ENCODE results near the gene CDCA8. TPM values are rescaled to one million over a fixed set of nuclear protein-coding genes. Genes with fewer than 3 reads are reported as not detected.

Gene CDCA8
- total and polyA plus RNA-seq, 5 donors = 0.25 to 1.1 (median 0.53) TPM; not detected in 1

DNA sequence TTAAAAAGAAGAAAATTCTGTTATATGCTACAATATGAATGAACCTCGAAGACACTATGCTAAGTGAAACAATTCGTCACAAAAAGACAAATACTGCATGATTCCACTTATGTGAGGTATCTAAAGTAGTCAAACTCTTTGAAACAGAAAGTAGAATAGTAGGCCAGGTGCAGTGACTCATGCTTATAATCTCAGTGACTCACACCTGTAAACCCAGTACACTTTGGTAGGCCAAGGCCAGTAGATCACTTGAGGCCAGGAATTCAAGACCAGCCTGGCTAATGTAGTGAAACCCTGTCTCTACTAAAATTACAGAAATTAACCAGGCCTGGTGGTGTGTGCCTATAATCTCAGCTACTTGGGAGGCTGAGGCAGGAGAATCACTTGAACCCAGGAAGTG lies 46.9 kb downstream of the CDCA8 start:
- intact Hi-C loops (cut with DNase I) = no loop called here
- WGBS = 93% methylated on average over 2 of the region's 2 CpGs
- Histone ChIP-seq H3K27me3 (ENCODE audit: control insufficient read depth, insufficient read depth) (no peaks in the 10 kb centered on the region), H3K27ac (ENCODE audit: low read length) (no peak overlapping the region), H3K4me1 (ENCODE audit: control insufficient read depth, insufficient read depth, low read length) (no peaks in the 10 kb centered on the region), H3K9me3 (ENCODE audit: control insufficient read depth, low read length) (no peaks in the 10 kb centered on the region), H3K4me3 (ENCODE audit: low read length) (no peak overlapping the region)
- DNase-seq (no peak), ATAC-seq (no peak)

DNA sequence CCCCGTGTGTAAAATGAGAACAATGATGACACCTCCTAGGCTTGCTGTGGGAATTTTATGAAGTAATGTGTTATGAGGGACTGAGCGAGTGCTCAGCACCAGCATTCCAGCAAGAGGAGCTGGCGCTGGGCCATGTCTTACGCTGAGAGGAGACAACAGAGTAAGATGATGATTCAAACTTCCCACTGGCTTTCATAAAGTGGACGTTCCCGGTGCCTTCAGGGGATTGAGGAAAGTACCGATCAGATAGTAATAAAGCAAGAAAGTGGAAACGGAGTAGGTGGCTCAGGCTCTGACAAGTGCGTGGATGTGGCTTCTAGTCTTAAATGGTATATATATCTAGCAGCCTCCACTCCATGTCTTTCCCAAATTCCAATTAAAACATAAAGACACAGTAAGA lies 48.8 kb downstream of the CDCA8 start:
- H3K27me3 ChIP-seq (ENCODE audit: control insufficient read depth, insufficient read depth) = no peaks in the 10 kb centered on the region
- intact Hi-C loops (cut with DNase I) = no loop called here
- no peak overlapping the region for H3K27ac ChIP-seq (ENCODE audit: low read length)
- no peaks in the 10 kb centered on the region for H3K9me3 ChIP-seq (ENCODE audit: control insufficient read depth, low read length)
- no peaks in the 10 kb centered on the region for H3K4me1 ChIP-seq (ENCODE audit: control insufficient read depth, insufficient read depth, low read length)
- 50% methylated on average over 9 of the region's 9 CpGs for WGBS
- no peak overlapping the region for H3K4me3 ChIP-seq (ENCODE audit: low read length)
- DNase-seq = no peak
- ATAC-seq = no peak

DNA sequence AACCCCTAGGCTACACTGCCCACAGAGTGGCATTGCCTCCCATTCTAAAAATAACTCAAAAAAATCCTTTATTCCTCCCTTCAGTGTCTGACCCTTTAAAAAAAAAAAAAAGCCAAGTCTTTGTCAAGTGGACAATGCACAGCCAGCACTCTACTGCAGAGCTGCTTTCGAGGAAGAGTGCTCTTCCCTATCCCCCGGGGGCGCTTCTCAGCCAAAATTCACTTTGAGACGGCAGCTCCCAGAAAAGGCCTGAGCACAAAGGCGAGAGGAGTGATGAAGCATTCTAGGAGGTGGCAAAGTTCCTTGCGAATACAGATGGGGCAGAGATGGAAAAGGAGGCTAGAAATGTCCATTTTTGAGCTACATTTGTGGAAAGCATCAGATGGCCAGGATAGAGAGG lies 49.3 kb downstream of the CDCA8 start:
- no peaks in the 10 kb centered on the region for H3K27me3 ChIP-seq (ENCODE audit: control insufficient read depth, insufficient read depth)
- H3K4me3 ChIP-seq (ENCODE audit: low read length) = no peak overlapping the region
- intact Hi-C loops (cut with DNase I) = no loop called here
- H3K9me3 ChIP-seq (ENCODE audit: control insufficient read depth, low read length) = no peaks in the 10 kb centered on the region
- DNase-seq = no peak
- H3K27ac ChIP-seq (ENCODE audit: low read length) = no peak overlapping the region
- 29% methylated on average over 6 of the region's 6 CpGs for WGBS
- ATAC-seq = no peak
- H3K4me1 ChIP-seq (ENCODE audit: control insufficient read depth, insufficient read depth, low read length) = no peaks in the 10 kb centered on the region

DNA sequence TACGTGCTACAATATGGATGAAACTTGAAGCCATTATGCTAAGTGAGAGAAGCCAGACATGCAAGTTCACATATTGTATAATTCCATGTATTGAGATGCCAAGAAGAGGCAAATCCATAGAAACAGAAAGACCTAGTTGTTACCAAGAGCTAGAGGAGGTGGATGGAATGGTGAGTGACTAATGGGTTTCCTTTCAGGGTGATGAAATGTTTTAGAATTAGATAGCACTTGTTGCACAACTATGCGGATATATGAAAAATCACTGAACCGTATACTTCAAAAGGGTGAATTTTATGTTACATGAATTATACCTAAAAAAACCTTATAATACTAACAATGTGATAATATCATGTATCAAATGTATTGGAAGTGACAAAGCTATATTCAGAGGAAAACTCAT lies 54.5 kb downstream of the CDCA8 start:
- ATAC-seq = no peak
- Histone ChIP-seq H3K4me3 (ENCODE audit: low read length) (no peak overlapping the region), H3K4me1 (ENCODE audit: control insufficient read depth, insufficient read depth, low read length) (no peaks in the 10 kb centered on the region), H3K27me3 (ENCODE audit: control insufficient read depth, insufficient read depth) (peaks cover 2% of the 10 kb centered on the region), H3K9me3 (ENCODE audit: control insufficient read depth, low read length) (peaks cover 2% of the 10 kb centered on the region), H3K27ac (ENCODE audit: low read length) (no peak overlapping the region)
- 89% methylated on average over 3 of the region's 3 CpGs for WGBS
- intact Hi-C loops (cut with DNase I) = no loop called here
- no peak for DNase-seq

DNA sequence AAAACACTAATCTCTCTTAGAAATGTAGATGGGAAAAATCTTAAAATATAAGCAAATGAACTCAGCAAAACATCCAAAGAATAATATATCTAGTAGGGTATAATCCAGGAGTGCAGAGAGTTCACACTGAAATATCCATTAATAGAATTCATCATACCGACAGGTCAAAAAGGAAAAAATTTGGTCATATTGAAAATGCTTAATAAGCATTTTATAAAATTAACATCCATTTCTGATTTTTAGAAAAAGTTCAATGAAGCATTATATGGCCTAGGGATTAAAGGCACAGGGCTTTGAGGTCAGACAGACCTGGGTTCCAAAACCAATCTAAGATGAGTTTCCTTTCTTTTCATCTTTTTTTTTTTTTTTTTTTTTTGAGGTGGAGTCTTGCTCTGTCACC lies 56.2 kb downstream of the CDCA8 start:
- ATAC-seq (no peak), DNase-seq (no peak)
- Histone ChIP-seq H3K4me3 (ENCODE audit: low read length) (no peak overlapping the region), H3K9me3 (ENCODE audit: control insufficient read depth, low read length) (peaks cover 2% of the 10 kb centered on the region), H3K27ac (ENCODE audit: low read length) (no peak overlapping the region), H3K27me3 (ENCODE audit: control insufficient read depth, insufficient read depth) (peaks cover 2% of the 10 kb centered on the region), H3K4me1 (ENCODE audit: control insufficient read depth, insufficient read depth, low read length) (no peaks in the 10 kb centered on the region)
- WGBS = 90% methylated on average over 1 of the region's 1 CpG
- intact Hi-C loops (cut with DNase I) = no loop called here

DNA sequence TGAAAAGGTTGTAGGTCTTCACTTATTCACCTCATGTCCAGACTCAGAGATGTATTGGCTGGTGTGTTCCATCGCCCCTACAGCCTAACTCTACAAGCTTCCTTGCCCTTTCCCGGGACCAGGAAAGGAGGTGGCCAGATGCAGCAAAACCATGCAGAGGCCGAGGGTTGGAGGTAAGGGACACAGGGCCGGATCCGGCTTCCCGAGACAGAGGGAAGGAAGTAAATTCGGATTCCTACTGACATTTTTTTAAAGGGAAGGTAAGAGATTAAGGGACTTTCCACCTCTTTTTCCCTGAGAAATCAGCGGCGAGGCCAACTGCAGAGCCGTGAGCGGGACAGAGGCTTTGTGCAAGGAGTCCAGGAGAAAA lies 59.9 kb downstream of the CDCA8 start:
- DNase-seq (no peak), ATAC-seq (no peak)
- H3K27me3 ChIP-seq (ENCODE audit: control insufficient read depth, insufficient read depth) = peaks cover 2% of the 10 kb centered on the region
- no peak overlapping the region for H3K27ac ChIP-seq (ENCODE audit: low read length)
- WGBS = 26% methylated on average over 11 of the region's 11 CpGs
- peak overlapping the region; percentile 12 for H3K4me3 ChIP-seq (ENCODE audit: low read length)
- no peaks in the 10 kb centered on the region for H3K4me1 ChIP-seq (ENCODE audit: control insufficient read depth, insufficient read depth, low read length)
- intact Hi-C loops (cut with DNase I) = no loop called here
- peaks cover 1% of the 10 kb centered on the region for H3K9me3 ChIP-seq (ENCODE audit: control insufficient read depth, low read length)

DNA sequence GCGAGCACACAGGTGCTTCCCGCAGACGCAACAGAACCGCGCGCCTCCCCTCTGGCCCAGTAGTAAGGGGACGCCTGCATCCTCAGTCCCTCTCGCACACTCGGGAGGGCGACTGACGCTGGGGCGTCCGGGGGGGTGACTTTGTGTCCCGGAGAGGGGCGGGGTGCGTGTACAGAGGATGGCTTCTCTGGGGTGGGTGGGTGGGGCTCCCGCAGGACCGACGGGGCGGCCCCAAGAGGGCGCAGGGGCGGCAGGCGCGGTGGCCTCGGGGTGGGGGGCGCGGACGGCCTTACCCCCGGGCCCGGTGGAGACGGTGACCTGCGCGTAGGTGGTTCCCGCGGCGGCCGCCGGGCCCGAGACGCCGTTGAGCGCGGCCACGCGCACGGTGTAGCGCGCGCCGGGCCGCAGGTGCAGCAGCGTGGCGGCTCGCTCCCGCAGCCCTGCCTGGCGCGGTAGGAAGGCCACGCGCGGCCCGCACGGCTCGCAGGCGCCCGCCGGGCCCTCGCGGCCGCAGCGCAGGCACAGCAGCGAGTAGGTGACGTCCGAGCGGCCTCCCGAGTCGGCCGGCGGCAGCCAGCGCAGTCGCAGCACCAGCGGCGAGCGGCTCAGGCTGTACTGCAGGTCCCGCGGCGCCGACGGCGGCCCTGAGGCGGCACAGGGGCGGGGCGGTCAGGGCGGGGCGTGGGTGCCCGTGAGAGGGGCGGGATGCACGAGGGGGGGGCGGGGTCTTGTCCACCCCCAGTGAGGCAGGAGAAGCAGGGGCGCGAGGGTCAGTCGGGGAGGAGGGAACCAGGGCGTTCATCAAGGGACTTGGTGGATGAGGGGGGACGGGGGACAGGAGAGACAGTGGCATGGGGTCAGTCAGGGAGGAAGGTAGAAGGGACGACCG lies 60.5 kb downstream of the CDCA8 start:
- H3K27ac ChIP-seq (ENCODE audit: low read length) = no peak overlapping the region
- intact Hi-C loops (cut with DNase I) = no loop called here
- peak overlapping the region; percentile 37 for H3K4me3 ChIP-seq (ENCODE audit: low read length)
- H3K4me1 ChIP-seq (ENCODE audit: control insufficient read depth, insufficient read depth, low read length) = no peaks in the 10 kb centered on the region
- DNase-seq = peak in 1 of 3 donors; percentile 56
- H3K9me3 ChIP-seq (ENCODE audit: control insufficient read depth, low read length) = no peaks in the 10 kb centered on the region
- WGBS = 3% methylated on average over 105 of the region's 105 CpGs
- peaks cover 2% of the 10 kb centered on the region for H3K27me3 ChIP-seq (ENCODE audit: control insufficient read depth, insufficient read depth)
- no peak for ATAC-seq

DNA sequence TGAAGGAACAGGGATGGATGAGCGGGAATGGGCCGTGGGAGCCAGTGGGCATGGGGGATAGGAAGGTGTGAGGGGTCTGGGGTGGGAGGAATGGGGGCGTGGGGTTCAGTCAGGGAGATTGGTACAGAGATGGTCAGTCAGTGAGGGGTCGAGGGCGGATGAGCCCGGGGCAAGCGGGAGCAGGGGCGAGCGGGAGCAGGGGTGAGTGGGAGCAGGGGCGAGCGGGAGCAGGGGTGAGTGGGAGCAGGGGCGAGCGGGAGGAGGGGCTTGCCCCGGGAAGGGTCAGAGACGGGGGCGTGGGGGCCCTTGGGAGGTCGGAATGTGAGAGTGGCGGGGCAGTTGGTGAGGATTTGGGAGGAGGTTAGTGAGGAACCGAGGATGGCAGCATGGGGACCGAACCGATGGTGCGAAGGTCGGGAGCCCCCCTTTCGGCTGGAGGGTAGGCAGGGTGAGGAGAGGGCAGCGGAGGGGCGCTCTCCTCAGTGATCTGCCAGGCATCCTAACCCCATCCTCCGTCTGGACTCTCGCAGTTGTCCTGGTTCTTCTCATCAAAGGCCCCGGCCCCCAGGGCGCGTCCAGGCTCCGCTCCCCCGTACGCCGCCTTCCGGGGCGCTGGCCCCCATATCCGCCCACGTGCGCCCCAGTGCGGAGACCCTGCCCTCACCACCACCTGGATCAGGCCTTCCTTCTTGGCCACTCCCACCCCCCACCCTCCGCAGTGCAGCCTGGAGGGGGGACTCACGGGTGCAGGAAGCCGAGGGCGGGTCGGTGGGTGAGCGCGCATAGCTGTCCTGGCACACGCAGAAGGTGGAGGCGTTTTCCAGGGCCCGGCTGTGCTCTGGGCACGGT lies 61.4 kb downstream of the CDCA8 start:
- ATAC-seq = peak in 1 of 2 donors; percentile 43
- intact Hi-C loops (cut with DNase I) = no loop called here
- 5% methylated on average over 52 of the region's 52 CpGs for WGBS
- Histone ChIP-seq H3K4me3 (ENCODE audit: low read length) (no peak overlapping the region), H3K4me1 (ENCODE audit: control insufficient read depth, insufficient read depth, low read length) (no peaks in the 10 kb centered on the region), H3K9me3 (ENCODE audit: control insufficient read depth, low read length) (no peaks in the 10 kb centered on the region), H3K27ac (ENCODE audit: low read length) (no peak overlapping the region), H3K27me3 (ENCODE audit: control insufficient read depth, insufficient read depth) (peaks cover 2% of the 10 kb centered on the region)
- no peak for DNase-seq

DNA sequence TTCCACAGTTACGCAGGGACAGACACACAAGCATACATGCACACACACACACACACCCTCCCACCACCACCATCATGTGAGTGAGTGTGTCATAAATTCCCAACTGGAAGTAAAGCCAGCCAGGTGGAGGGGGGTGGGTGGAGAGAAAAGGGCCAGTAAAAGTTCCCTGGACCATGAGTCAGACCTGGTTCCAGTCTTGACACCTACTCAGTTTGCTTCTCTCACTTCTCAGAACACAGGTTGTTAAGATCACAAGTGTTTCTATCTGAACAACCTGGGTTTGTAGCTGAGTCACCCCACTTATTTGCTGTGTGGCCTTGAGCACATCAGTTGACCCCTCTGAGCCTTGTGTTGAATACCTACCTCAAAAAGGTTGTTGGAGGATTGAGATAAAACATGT lies 63.0 kb downstream of the CDCA8 start:
- Histone ChIP-seq H3K4me1 (ENCODE audit: control insufficient read depth, insufficient read depth, low read length) (no peaks in the 10 kb centered on the region), H3K4me3 (ENCODE audit: low read length) (no peak overlapping the region), H3K9me3 (ENCODE audit: control insufficient read depth, low read length) (no peaks in the 10 kb centered on the region), H3K27me3 (ENCODE audit: control insufficient read depth, insufficient read depth) (no peaks in the 10 kb centered on the region), H3K27ac (ENCODE audit: low read length) (no peak overlapping the region)
- DNase-seq (no peak), ATAC-seq (no peak)
- WGBS = 86% methylated on average over 1 of the region's 1 CpG
- intact Hi-C loops (cut with DNase I) = no loop called here

DNA sequence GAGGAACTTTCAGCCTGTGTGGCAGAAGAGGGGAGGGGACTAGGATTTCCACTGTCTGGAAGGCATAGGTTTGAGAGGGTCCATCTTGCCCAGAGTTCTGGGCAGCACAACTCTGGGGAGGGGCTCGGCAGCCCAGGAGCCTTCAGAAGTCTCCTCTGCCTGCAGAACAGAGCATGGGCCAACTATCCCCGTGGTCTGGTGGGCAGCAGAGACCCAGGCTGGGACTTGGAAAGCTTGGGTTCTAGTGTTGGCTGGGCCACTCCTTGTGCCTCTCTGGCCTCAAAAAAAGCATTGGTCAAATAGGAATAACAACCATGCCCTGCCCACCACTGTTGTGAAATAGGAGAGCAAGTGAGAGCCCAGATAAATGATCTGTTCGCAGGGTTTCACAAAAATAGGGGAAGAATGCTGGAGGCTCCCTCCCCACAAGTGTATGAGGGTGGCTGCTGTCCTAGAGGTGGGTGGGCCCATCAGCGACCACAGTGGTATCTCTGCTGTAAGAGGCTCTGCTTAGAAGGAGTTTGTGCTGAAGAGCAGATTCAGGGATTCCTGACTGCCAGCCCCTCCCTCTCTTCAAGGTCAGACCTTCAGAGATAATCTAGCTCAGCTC lies 63.7 kb downstream of the CDCA8 start:
- WGBS = 46% methylated on average over 4 of the region's 4 CpGs
- DNase-seq = no peak
- Histone ChIP-seq H3K4me3 (ENCODE audit: low read length) (no peak overlapping the region), H3K27me3 (ENCODE audit: control insufficient read depth, insufficient read depth) (no peaks in the 10 kb centered on the region), H3K9me3 (ENCODE audit: control insufficient read depth, low read length) (no peaks in the 10 kb centered on the region), H3K4me1 (ENCODE audit: control insufficient read depth, insufficient read depth, low read length) (no peaks in the 10 kb centered on the region), H3K27ac (ENCODE audit: low read length) (no peak overlapping the region)
- no peak for ATAC-seq
- intact Hi-C loops (cut with DNase I) = no loop called here
